Activated CD8-positive, alpha-beta memory T cell treated with anti-CD3 and anti-CD28 coated beads for 48 hours (primary cell): ENCODE measurements around the gene DENND4C.
"Not testable (repeated sequence)": the region's sequence is repeated elsewhere in the genome, so short reads cannot be mapped to it uniquely, and the experiment has no call there.

ENCODE experiments used
- DNase-seq, 3 experiments: peaks; one replicate each; pipeline ENCODE4 v3.0.0-alpha.2; 2020; ENCODE audit warnings: low read depth in 2 of 3, low spot score in 2 of 3

DENND4C gene

GRCh38 chr9:19223724-19224123, 6.8 kb upstream of the DENND4C start:
- DNase-seq: no peak

GRCh38 chr9:19224563-19224962, 5.9 kb upstream of the DENND4C start:
- DNase-seq: no peak

DNA sequence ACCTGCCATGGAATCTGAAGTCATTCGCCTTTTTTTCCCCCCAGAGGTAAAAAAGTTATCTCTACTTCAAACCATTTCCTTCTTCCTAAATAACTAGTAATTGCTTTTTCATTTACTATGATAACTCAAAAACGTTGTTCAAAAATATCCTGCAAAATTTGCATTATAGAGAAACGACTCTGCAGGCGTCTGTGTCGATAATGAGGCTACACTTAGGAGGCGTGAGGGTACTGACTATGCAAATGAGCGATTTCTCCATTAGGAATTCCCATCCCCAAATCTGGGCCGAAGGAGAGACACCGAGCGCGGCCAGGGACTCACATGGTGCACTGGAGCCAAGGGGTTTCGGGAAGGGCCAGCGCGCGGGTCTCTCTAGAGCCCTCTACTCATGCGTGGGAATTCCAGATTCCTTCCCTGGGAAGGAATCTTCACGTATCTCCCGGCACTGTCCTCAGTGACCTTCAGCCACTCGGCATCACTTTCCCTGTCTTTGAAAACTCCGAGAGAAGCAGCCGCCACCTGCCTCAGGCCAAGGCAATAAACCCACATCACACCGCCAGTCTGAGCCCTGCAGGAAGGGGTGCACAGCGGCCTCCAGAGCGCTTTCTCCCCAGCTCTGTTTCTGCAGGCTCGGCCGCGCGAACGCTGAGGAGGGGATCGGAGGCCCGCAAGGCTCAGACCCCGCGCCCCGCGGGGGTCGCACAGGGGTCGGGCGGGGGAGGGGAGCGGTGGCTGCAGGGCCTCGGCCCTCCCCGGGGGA, 718 bp upstream of the DENND4C start:
- DNase-seq: peak in 2 of 3 experiments; percentile 27 to 37

- peak in 1 of 3 experiments; percentile 6 for DNase-seq
Measured at GRCh38 chr9:19231126-19231903, 822 bp downstream of the DENND4C start.

DNA sequence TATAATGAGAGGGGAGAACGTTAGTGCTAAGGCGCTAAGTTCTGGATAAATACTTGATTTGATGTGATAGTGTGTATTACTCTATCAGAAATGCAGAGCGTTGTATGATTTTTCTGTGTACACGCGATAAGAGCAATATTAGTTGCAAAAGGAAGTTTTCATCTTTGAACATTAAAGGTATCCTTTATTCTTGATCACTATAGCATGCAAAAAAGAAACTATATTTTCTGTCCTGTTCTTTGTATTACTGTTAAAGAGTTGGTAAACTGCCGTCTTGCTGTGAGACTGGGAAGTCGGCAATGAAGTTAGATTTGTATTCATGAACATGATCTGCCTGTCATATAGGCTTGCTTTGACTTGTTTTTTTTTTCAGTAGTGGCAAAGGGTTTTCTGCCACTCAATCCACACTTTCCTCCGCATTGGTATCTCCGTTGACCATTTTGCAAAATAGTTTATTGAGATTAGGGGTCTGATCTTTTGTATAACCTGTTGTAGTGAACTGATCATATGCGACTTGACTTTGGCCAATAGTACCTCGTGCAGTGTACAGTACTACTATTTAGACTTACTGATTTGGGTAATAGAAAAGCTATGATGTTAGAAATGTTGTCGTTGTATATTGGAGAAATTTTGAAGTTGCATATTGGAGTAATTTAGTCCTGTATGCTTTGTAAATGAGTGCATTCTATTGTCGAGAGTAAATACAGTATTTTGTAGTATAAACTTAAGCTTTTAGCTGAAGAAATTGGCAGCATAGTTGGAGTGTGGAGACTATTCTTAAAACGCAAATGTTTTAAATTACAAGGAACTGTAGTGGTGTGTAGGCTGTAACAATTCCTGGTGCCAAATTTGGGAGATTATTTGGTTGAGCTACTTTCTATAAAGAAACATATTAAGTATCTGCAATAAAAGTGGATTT, 1.7 kb downstream of the DENND4C start:
- no peak for DNase-seq

DNA sequence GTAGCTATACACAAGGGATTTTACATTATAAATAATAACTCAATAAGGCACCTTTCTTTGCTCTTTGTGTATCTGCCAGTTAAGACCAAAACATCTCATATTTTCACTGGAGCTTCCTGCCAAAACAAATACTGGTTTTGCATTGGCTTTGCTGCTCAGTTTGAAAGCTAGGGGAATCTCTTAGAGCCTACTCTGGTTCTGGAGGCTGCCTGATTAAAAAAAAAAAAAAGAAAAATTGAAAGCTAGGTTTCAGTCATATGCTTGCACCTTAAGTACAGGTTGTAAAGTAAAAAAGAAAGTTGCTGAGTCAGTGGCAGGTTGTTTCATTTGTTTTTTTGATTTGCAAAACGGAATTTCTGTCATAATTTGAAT, 2.3 kb downstream of the DENND4C start:
- DNase-seq: no peak

- no peak for DNase-seq
Measured at GRCh38 chr9:19233344-19233743, 2.9 kb downstream of the DENND4C start.

DNA sequence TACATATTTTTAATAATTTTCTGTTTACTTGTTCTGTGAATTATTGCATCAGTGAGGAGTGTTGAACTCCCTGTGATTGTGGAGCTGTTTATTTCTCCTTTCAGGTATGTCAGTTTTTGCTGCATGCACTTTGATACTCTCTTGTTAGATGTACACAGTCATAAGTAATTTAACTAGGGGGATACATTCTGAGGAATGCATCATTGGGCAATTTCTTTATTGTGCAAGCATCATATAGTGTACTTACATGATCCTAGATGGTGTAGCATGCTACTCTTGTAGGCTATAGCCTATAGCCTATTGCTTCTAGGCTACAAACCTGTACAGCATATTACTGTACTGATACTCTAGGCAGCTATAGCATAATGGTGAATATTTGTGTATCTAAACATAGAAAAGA, 9.5 kb downstream of the DENND4C start:
- no peak for DNase-seq

GRCh38 chr9:19241728-19242127, 11.2 kb downstream of the DENND4C start:
- DNase-seq: no peak

DNA sequence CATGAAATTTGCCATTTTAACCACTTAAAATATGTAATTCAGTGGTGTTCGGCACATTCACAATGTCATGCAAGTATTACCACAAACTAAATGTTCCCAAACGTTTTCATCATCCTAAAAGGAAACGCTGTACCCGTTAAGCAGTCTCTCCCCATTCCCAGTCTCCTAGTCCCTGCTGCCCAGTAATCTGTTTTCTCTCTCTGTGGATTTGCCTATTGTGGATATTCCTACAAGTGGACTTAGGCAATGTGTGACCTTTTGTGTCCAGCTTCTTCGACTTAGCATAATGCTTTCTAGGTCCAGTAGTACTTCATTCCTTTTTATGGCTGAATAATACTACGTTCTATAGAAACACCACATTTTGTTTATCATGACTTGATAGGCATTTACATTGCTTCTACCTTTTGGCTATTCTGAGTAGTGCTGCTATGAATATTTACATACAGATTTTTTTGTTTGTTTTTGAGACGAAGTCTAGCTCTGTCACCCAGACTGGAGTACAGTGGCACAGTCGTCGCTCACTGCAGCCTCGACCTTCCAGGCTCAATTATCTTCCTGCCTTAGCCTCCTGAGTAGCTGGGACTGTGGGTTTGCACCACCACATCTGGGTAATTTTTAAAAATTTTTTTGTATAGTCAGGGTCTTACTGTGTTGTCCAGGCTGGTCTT, 13.0 kb downstream of the DENND4C start:
- no peak for DNase-seq

DNA sequence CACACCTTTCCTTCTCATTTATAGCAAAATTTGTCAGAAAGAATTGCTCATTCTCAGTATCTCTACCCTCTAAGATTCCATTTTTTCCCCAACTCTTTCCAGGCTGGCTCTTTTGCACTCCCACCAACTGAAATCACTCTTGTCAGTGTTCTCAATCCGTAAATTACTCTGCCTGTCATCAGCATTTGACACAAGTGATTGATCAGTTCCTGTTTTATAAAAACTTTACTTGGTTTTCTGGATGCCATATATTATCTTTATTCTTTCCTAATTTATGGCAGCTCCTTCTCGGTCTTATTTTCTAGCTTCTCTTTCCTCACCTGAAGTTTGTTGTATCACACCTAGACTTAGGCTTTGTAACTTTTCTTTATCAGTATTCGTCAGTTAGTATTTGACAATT, 16.4 kb downstream of the DENND4C start:
- DNase-seq: no peak

GRCh38 chr9:19247420-19247819, 16.9 kb downstream of the DENND4C start:
- no peak for DNase-seq

- DNase-seq: not testable (repeated sequence)
Measured at GRCh38 chr9:19250346-19250745, 19.9 kb downstream of the DENND4C start.

- DNase-seq: not testable (repeated sequence)
Measured at GRCh38 chr9:19251203-19251602, 20.7 kb downstream of the DENND4C start.

GRCh38 chr9:19251622-19252021, 21.1 kb downstream of the DENND4C start:
- not testable (repeated sequence) for DNase-seq

DNA sequence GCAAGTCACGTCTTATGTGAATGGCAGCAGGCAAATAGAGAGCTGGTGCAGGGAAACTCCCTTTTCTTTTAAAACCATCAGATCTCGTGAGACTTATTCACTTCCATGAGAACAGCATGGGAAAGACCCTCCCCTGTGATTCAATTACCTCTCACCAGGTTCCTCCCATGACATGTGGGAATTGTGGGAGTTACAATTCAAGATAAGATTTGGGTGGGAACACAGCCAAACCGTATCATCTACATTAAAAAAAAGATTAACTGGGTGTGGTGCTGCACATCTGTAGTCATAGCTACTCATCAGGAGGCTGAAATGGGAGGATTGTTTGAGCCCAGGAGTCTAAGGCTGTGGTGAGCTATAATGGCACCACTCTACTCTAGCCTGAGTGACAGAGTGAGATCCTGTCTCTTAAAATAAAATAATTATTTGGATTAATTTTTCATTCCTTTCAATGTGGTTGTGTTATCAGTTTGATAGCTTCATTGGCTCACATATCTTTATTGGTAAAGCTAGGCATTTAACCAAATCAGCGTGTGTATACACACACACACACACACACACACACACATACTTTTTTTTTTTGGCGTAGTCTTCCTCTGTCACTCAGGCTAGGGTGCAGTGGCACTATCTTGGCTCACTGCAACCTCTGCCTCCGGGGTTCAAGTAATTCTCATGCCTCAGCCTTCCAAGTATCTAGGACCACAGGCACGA, 21.8 kb downstream of the DENND4C start:
- no peak for DNase-seq

DNA sequence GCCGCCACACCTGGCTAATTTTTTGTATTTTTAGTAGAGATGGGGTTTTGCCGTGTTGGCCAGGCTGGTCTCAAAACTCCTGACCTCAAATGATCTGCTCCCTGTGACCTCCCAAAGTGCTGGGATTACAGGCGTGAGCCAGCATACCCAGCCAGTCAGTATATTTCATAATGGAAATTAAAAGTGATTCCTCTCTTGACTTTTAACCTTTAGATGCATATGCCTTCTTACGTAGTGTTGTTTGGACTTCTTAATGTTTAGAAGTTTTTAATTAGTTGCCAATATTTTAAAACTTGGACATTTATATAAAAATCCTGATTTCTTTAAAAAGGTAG, 22.4 kb downstream of the DENND4C start:
- no peak for DNase-seq

DNA sequence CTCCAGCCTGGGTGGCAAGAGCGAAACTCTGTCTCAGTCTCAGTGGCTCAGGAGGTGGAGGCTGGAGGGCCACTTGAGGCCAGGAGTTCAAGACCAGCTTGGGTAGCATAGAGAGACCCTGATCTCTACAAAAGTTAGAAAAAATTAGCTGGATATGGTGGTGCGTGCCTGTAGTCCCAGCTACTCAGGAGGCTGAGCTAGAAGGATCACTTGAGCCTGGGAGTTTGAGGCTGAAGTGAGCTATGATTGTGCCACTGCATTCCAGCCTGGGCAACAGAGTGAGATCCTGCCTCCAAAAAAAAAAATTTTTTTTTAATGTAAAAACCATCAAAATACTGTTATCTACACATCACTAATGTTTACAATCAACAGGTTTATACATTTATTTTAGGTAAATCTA, 24.6 kb downstream of the DENND4C start:
- DNase-seq: no peak

GRCh38 chr9:19255821-19256220, 25.3 kb downstream of the DENND4C start:
- DNase-seq: no peak

GRCh38 chr9:19259665-19260255, 29.3 kb downstream of the DENND4C start:
- DNase-seq: not testable (repeated sequence)
